H1 (cell line): ENCODE results near the gene MGRN1. TPM values are rescaled to one million over a fixed set of nuclear protein-coding genes. Genes with fewer than 3 reads are reported as not detected.

Experiments
- CTCF ChIA-PET: fragments of 300-600 bp; sonication (Branson Sonifier 250); formaldehyde crosslinking; loops from one replicate; lab custom pipeline; 2021; ENCODE audit not compliant: partially characterized antibody; lab: Charles Lee
- POLR2A ChIA-PET: fragments of 300-600 bp; sonication (Branson Sonifier 250); formaldehyde crosslinking; loops from one replicate; lab custom pipeline; 2021; ENCODE audit warnings: inconsistent platforms; ENCODE audit not compliant: partially characterized antibody; lab: Charles Lee
- DNase-seq, 2 experiments: peaks; one replicate each; pipeline versions ENCODE4 v3.0.0 to v3.0.0-alpha.2; 2010 to 2022; ENCODE audit warnings: low spot score in 2 of 2, low read depth in 1 of 2, mixed read lengths in 1 of 2
- FAIRE-seq: peaks from 2 replicates; lab custom pipeline; 2011; peaks lifted over from hg19 to GRCh38; lab: Jason Lieb, UNC
- H2AFZ ChIP-seq: 2 replicates; pipeline ENCODE4 v1.8.1; 2012; ENCODE audit warnings: low read length, inconsistent platforms
- H2AK5ac ChIP-seq: 2 replicates; pipeline ENCODE4 v1.6.1; 2013; ENCODE audit warnings: low read depth, low read length
- H2BK120ac ChIP-seq: replicated peaks from 2 replicates; pipeline ENCODE3; 2013; ENCODE audit warnings: low read depth, low read length, inconsistent platforms
- H2BK12ac ChIP-seq: 2 replicates; pipeline ENCODE4 v1.6.1; 2013; ENCODE audit warnings: low read depth, low read length
- H2BK15ac ChIP-seq: 2 replicates; pipeline ENCODE4 v1.6.1; 2013; ENCODE audit warnings: low read length
- H2BK20ac ChIP-seq: 2 replicates; pipeline ENCODE4 v1.6.1; 2013; ENCODE audit warnings: low read length
- H2BK5ac ChIP-seq: 2 replicates; pipeline ENCODE4 v1.6.1; 2013; ENCODE audit warnings: low read depth, low read length
- H3K14ac ChIP-seq: 2 replicates; pipeline ENCODE4 v1.6.1; 2013; ENCODE audit warnings: inconsistent platforms; ENCODE audit not compliant: insufficient read length
- H3K18ac ChIP-seq: 2 replicates; pipeline ENCODE4 v1.6.1; 2013; ENCODE audit warnings: low read length; ENCODE audit errors: extremely low read depth
- H3K23ac ChIP-seq: 2 replicates; pipeline ENCODE4 v1.6.1; 2013; ENCODE audit warnings: inconsistent platforms; ENCODE audit not compliant: insufficient read length
- H3K23me2 ChIP-seq: 2 replicates; pipeline ENCODE4 v1.6.1; 2013; ENCODE audit warnings: low read depth, low read length
- H3K27ac ChIP-seq: 2 replicates; pipeline ENCODE4 v1.6.1; 2011; ENCODE audit warnings: low read depth, low read length, inconsistent platforms
- H3K27me3 ChIP-seq, 4 experiments: replicated peaks in 1 of 4; 1 replicate in 1 of 4; 2 replicates in 3 of 4; pipeline versions ENCODE4 v1.6.1 to v1.8.1; 2011 to 2013; ENCODE audit warnings: low read length in 3 of 4, mild to moderate bottlenecking in 3 of 4, inconsistent platforms in 2 of 4, mixed read lengths in 2 of 4, moderate library complexity in 1 of 4; ENCODE audit not compliant: control insufficient read depth in 3 of 4, insufficient read depth in 3 of 4; ENCODE audit errors: extremely low read depth in 1 of 4
- H3K36me3 ChIP-seq, 4 experiments: 2 replicates each; pipeline versions ENCODE4 v1.6.1 to v1.8.1; 2011 to 2013; ENCODE audit warnings: mild to moderate bottlenecking in 4 of 4, low read length in 3 of 4, moderate library complexity in 2 of 4, control low read depth in 1 of 4, inconsistent platforms in 1 of 4; ENCODE audit not compliant: insufficient read depth in 4 of 4, control insufficient read depth in 2 of 4
- H3K4ac ChIP-seq: replicated peaks from 2 replicates; pipeline ENCODE3; 2013; ENCODE audit warnings: low read length, low read depth, mixed read lengths, inconsistent platforms; ENCODE audit not compliant: insufficient read length
- H3K4me1 ChIP-seq, 4 experiments: replicated peaks in 1 of 4; 1 replicate in 1 of 4; 2 replicates in 3 of 4; pipeline versions ENCODE4 v1.6.1 to v1.8.1; 2011 to 2013; ENCODE audit warnings: low read length in 3 of 4, inconsistent platforms in 2 of 4, mixed read lengths in 1 of 4; ENCODE audit not compliant: insufficient read depth in 4 of 4, control insufficient read depth in 3 of 4
- H3K4me2 ChIP-seq, 2 experiments: 2 replicates each; pipeline versions ENCODE4 v1.6.1 to v1.8.1; 2011 to 2013; ENCODE audit warnings: low read depth in 2 of 2, low read length in 2 of 2, control low read depth in 1 of 2, inconsistent platforms in 1 of 2, mild to moderate bottlenecking in 1 of 2; ENCODE audit not compliant: insufficient read depth in 1 of 2
- H3K4me3 ChIP-seq, 4 experiments: fragments of 200-600, 300-600 bp in 1 of 4; sonication (generic), shearing (Covaris generic), sonication (Bioruptor Twin) in 1 of 4; 2 replicates each; pipeline versions ENCODE4 v1.5.1 to v1.8.1; 2011 to 2016; ENCODE audit warnings: low read length in 4 of 4, low read depth in 3 of 4, control low read depth in 2 of 4, inconsistent platforms in 2 of 4, mild to moderate bottlenecking in 2 of 4, mixed read lengths in 1 of 4, moderate library complexity in 1 of 4; ENCODE audit not compliant: insufficient read depth in 2 of 4; ENCODE audit errors: extremely low read depth in 1 of 4
- H3K56ac ChIP-seq: replicated peaks from 2 replicates; pipeline ENCODE3; 2013; ENCODE audit warnings: low read depth, mild to moderate bottlenecking, mixed read lengths, low read length, inconsistent platforms; ENCODE audit not compliant: insufficient read length
- H3K79me1 ChIP-seq: 2 replicates; pipeline ENCODE4 v1.6.1; 2013; ENCODE audit warnings: low read depth, low read length, control low read depth
- H3K79me2 ChIP-seq, 2 experiments: 2 replicates each; pipeline versions ENCODE4 v1.6.1 to v1.8.1; 2012 to 2013; ENCODE audit warnings: low read length in 2 of 2, mild to moderate bottlenecking in 2 of 2, inconsistent platforms in 1 of 2; ENCODE audit not compliant: insufficient read depth in 2 of 2, control insufficient read depth in 1 of 2
- H3K9ac ChIP-seq, 4 experiments: replicated peaks in 1 of 4; 1 replicate in 1 of 4; 2 replicates in 3 of 4; pipeline versions ENCODE4 v1.6.1 to v1.8.1; 2011 to 2013; ENCODE audit warnings: low read depth in 3 of 4, low read length in 3 of 4, control low read depth in 2 of 4, mild to moderate bottlenecking in 2 of 4, moderate library complexity in 2 of 4, inconsistent platforms in 1 of 4; ENCODE audit errors: extremely low read depth in 1 of 4
- H3K9me3 ChIP-seq, 2 experiments: 2 replicates each; pipeline versions ENCODE4 v1.6.1 to v1.8.1; 2012 to 2013; ENCODE audit warnings: mild to moderate bottlenecking in 2 of 2, moderate library complexity in 2 of 2, control low read depth in 1 of 2, inconsistent platforms in 1 of 2, low read depth in 1 of 2, low read length in 1 of 2, mixed read lengths in 1 of 2; ENCODE audit not compliant: insufficient read depth in 2 of 2
- H4K20me1 ChIP-seq, 2 experiments: replicated peaks in 1 of 2; 2 replicates each; pipeline versions ENCODE3 to v1.8.1; 2011 to 2013; ENCODE audit warnings: inconsistent platforms in 2 of 2, low read length in 2 of 2, mild to moderate bottlenecking in 1 of 2; ENCODE audit not compliant: insufficient read depth in 2 of 2, control insufficient read depth in 1 of 2
- H4K5ac ChIP-seq: 2 replicates; pipeline ENCODE4 v1.6.1; 2013; ENCODE audit warnings: low read length, low read depth, mixed read lengths, inconsistent platforms; ENCODE audit not compliant: insufficient read length
- H4K8ac ChIP-seq: 2 replicates; pipeline ENCODE4 v1.8.0; 2013; ENCODE audit warnings: mild to moderate bottlenecking, moderate library complexity, low read length, inconsistent platforms; ENCODE audit not compliant: insufficient read depth; ENCODE audit errors: extremely low read depth
- H4K91ac ChIP-seq: replicated peaks from 2 replicates; pipeline ENCODE3; 2013; ENCODE audit warnings: low read length, mixed read lengths, inconsistent platforms; ENCODE audit not compliant: insufficient read length
- SIN3A ChIP-seq, 2 experiments: IDR thresholded peaks in 1 of 2; conservative IDR thresholded peaks in 1 of 2; 2 replicates each; pipeline ENCODE4 v1.6.1; 2011 to 2012; ENCODE audit warnings: low read length in 2 of 2, improper control_type of control experiment in 1 of 2, low read depth in 1 of 2, mild to moderate bottlenecking in 1 of 2
- WGBS, 2 experiments: shearing (Covaris generic) in 1 of 2; methylation state at CpG; one replicate each; pipeline versions ENCODE4 v1.1.6 to v1.1.7; 2013 to 2015; ENCODE audit warnings: low lambda C conversion rate in 2 of 2, mixed read lengths in 2 of 2, inconsistent platforms in 1 of 2, low coverage in 1 of 2, missing lambda C conversion rate in 1 of 2; ENCODE audit not compliant: insufficient replicate concordance in 2 of 2, insufficient coverage in 1 of 2, insufficient read length in 1 of 2; ENCODE audit errors: extremely low coverage in 1 of 2, missing lambda C conversion rate in 1 of 2; 5-methylcytosine and 5-hydroxymethylcytosine counted together
- polyA plus RNA-seq, 7 experiments: library from polyadenylated mRNA; depleted of rRNA in 3 of 7; stranded (reverse) in 5 of 7; unstranded in 2 of 7; fragments of >200 nt in 5 of 7; fragments of 200-250 nt in 2 of 7; gene quantifications; 1 replicate in 5 of 7; 2 replicates in 1 of 7; 4 replicates in 1 of 7; pipeline versions ENCODE4 v1.2.1 to v1.2.3, GENCODE V29; 2011 to 2013; ENCODE audit warnings: missing spikeins in 2 of 7, mixed read lengths in 2 of 7
- total RNA-seq: library from RNA; stranded (reverse); fragmentation: NEBNext Ultra II Directional; extraction: Animal tissue kit (Norgen Biotek cat#: 25700); gene quantifications from 2 replicates; pipeline ENCODE4 v1.2.1, GENCODE V29; 2021

MGRN1 gene
- total and polyA plus RNA-seq, 2 of the 8 experiments (the other 6 are each of a cell fraction or from before 2014, with no cell fraction given) = 15.0 to 82.3 TPM

- Histone ChIP-seq H3K4ac (no peak overlapping the region), H4K8ac (no peak overlapping the region; the same call in 1 of the 2 replicates), H3K4me1 (no peaks in the 10 kb centered on the region), H2BK20ac (no peak overlapping the region), H2AFZ (no peak overlapping the region), H3K23me2 (no peaks in the 10 kb centered on the region), H3K18ac (no peak overlapping the region), H3K56ac (no peak overlapping the region), H2BK5ac (no peak overlapping the region), H3K27ac (no peak overlapping the region), H3K79me1 (no peaks in the 10 kb centered on the region), H4K5ac (no peak overlapping the region), H3K4me2 (no peak overlapping the region), H2AK5ac (no peak overlapping the region), H3K14ac (no peak overlapping the region), H3K36me3 (peaks cover 0 to 15% (median 10%) of the 10 kb centered on the region in 4 experiments; a peak in 7 of 8 replicates), H3K79me2 (peaks cover 0 to 3% of the 10 kb centered on the region in 2 experiments; a peak in 1 of 4 replicates), H3K9me3 (no peaks in the 10 kb centered on the region), H2BK120ac (no peak overlapping the region), H4K91ac (no peak overlapping the region), H2BK15ac (no peak overlapping the region), H4K20me1 (peaks cover 4 to 13% of the 10 kb centered on the region in 2 experiments), H3K23ac (no peak overlapping the region), H2BK12ac (no peak overlapping the region), H3K27me3 (no peaks in the 10 kb centered on the region), H3K9ac (no peak overlapping the region), H3K4me3 (no peak overlapping the region)
- no peak for FAIRE-seq
- WGBS, 2 experiments = 84% methylated on average over 6 of the region's 6 CpGs; no CpG with 5 or more reads in 1 of the 2 experiments
- TF ChIP-seq SIN3A (conservative IDR thresholded peaks at IDR 0.05 in 1 of 2, IDR thresholded peaks at IDR 0.05 in 1 of 2; ENCODE audit: low read depth in 1 of 2, low read length in 2 of 2) = no peak
- ChIA-PET POLR2A (no interaction called here), CTCF (interaction anchor here (0.8 to 1.4 kb wide), 3 partner anchors 15 to 30 kb away, joined by 3 to 7 read pairs (median 3); no protein-coding TSS in a partner anchor)
- no peak for DNase-seq
Measured at GRCh38 chr16:4655801-4656200, 31.2 kb downstream of the MGRN1 start.
